ENCODE data around the gene PDE1A.
"Not testable (repeated sequence)": the region's sequence is repeated elsewhere in the genome, so short reads cannot be mapped to it uniquely, and the experiment has no call there.

The PDE1A gene

GRCh38 chr2:182351427-182351826 lies 75.4 kb downstream of the PDE1A start:
- DNase-seq, result no peak

GRCh38 chr2:182349268-182349667 lies 77.6 kb downstream of the PDE1A start:
- DNase-seq, result no peak

GRCh38 chr2:182345384-182345783 lies 81.5 kb downstream of the PDE1A start:
- DNase-seq, result no peak

- DNase-seq, result no peak
These were observed 96.2 kb downstream of the PDE1A start for GRCh38 chr2:182330451-182331305.

- DNase-seq, result no peak
These were observed 102.2 kb downstream of the PDE1A start for GRCh38 chr2:182324665-182325064.

GRCh38 chr2:182321096-182321495 lies 105.7 kb downstream of the PDE1A start:
- DNase-seq, result no peak

GRCh38 chr2:182319556-182320505 lies 107.0 kb downstream of the PDE1A start:
- DNase-seq, result no peak

- no peak for DNase-seq
These were observed 108.2 kb downstream of the PDE1A start for GRCh38 chr2:182318466-182319220.

GRCh38 chr2:182316950-182317349 lies 109.9 kb downstream of the PDE1A start:
- no peak for DNase-seq

GRCh38 chr2:182302972-182303371 lies 123.9 kb downstream of the PDE1A start:
- DNase-seq, result no peak

- DNase-seq, result peak; percentile 17
These were observed 124.7 kb downstream of the PDE1A start for GRCh38 chr2:182302174-182302573.

GRCh38 chr2:182301093-182301492 lies 125.7 kb downstream of the PDE1A start:
- no peak for DNase-seq

GRCh38 chr2:182300608-182301007 lies 126.2 kb downstream of the PDE1A start:
- no peak for DNase-seq

- DNase-seq, result no peak
These were observed 127.2 kb downstream of the PDE1A start for GRCh38 chr2:182299632-182300031.

GRCh38 chr2:182298456-182298855 lies 128.4 kb downstream of the PDE1A start:
- DNase-seq, result no peak

GRCh38 chr2:182291296-182291695 lies 135.5 kb downstream of the PDE1A start:
- DNase-seq, result no peak

GRCh38 chr2:182283512-182283911 lies 143.3 kb downstream of the PDE1A start:
- no peak for DNase-seq

- no peak for DNase-seq
These were observed 145.6 kb downstream of the PDE1A start for GRCh38 chr2:182281276-182281675.

- peak; percentile 42 for DNase-seq
These were observed 146.7 kb downstream of the PDE1A start for GRCh38 chr2:182280118-182280517.

GRCh38 chr2:182276662-182277061 lies 150.2 kb downstream of the PDE1A start:
- not testable (repeated sequence) for DNase-seq

- no peak for DNase-seq
These were observed 158.9 kb downstream of the PDE1A start for GRCh38 chr2:182267971-182268370.

GRCh38 chr2:182266909-182267308 lies 159.9 kb downstream of the PDE1A start:
- no peak for DNase-seq

- no peak for DNase-seq
These were observed 161.1 kb downstream of the PDE1A start for GRCh38 chr2:182265718-182266117.
